Neural cell (in vitro differentiated cells): ENCODE measurements around the gene TNNT3.

Experiments used
- CTCF ChIP-seq: fragments of 450-650 bp; IDR thresholded peaks from 2 replicates; pipeline ENCODE4 v1.5.1; 2014; ENCODE audit warnings: antibody characterized with exemption, mild to moderate bottlenecking, moderate library complexity; ENCODE audit not compliant: poor library complexity, severe bottlenecking
- EP300 ChIP-seq: fragments of 450-650 bp; conservative IDR thresholded peaks from 2 replicates; pipeline ENCODE4 v1.6.1; 2014; ENCODE audit warnings: antibody characterized with exemption, mild to moderate bottlenecking, moderate library complexity; ENCODE audit not compliant: poor library complexity, severe bottlenecking
- EZH2 ChIP-seq: fragments of 200-600, 300-800 bp; shearing (Covaris generic), sonication (generic); IDR thresholded peaks from 2 replicates; pipeline ENCODE4 v1.6.1; 2014; ENCODE audit warnings: antibody characterized with exemption, low read length, borderline replicate concordance, mild to moderate bottlenecking; ENCODE audit not compliant: insufficient read depth, poor library complexity, severe bottlenecking
- MXI1 ChIP-seq: fragments of 450-650 bp; conservative IDR thresholded peaks from 2 replicates; pipeline ENCODE4 v1.6.1; 2014; ENCODE audit warnings: antibody characterized with exemption, mild to moderate bottlenecking; ENCODE audit not compliant: poor library complexity, severe bottlenecking
- RAD21 ChIP-seq: fragments of 450-650 bp; conservative IDR thresholded peaks from 2 replicates; pipeline ENCODE4 v1.6.1; 2014; ENCODE audit warnings: antibody characterized with exemption, mild to moderate bottlenecking, moderate library complexity
- SMC3 ChIP-seq: fragments of 450-650 bp; conservative IDR thresholded peaks from 2 replicates; pipeline ENCODE4 v1.6.1; 2014; ENCODE audit warnings: antibody characterized with exemption, mild to moderate bottlenecking, moderate library complexity; ENCODE audit not compliant: poor library complexity
- TAF1 ChIP-seq: IDR thresholded peaks from 2 replicates; pipeline ENCODE4 v1.6.1; 2012; ENCODE audit warnings: low read depth

GRCh38 chr11:1918436-1919315, 827 bp upstream of the TNNT3 start:
- TF ChIP-seq CTCF (no peak), EP300 (no peak), MXI1 (no peak), TAF1 (no peak), EZH2 (no peak), SMC3 (no peak), RAD21 (no peak)
